HG03280 (cell line): Measurements from ENCODE around the gene HTT.
"Not testable (repeated sequence)": the region's sequence is repeated elsewhere in the genome, so short reads cannot be mapped to it uniquely, and the experiment has no call there.

Experiments used
- ATAC-seq: cut with Tn5 transposase; IDR thresholded peaks from one replicate; pipeline ENCODE4 v1.9.1; 2021; ENCODE audit warnings: mild to moderate bottlenecking, moderate library complexity; ENCODE audit not compliant: unreplicated experiment

The HTT gene

GRCh38 chr4:3044870-3045819 is 29.3 kb upstream of the HTT start:
- ATAC-seq: no peak

- no peak for ATAC-seq
Observed at GRCh38 chr4:3046162-3046561, 28.3 kb upstream of the HTT start.

GRCh38 chr4:3046623-3047022 is 27.9 kb upstream of the HTT start:
- ATAC-seq: no peak

GRCh38 chr4:3047464-3048286 is 26.8 kb upstream of the HTT start:
- peak; percentile 93 for ATAC-seq

GRCh38 chr4:3051141-3051897 is 23.2 kb upstream of the HTT start:
- not testable (repeated sequence) for ATAC-seq

GRCh38 chr4:3054169-3054759 is 20.2 kb upstream of the HTT start:
- ATAC-seq: no peak

- ATAC-seq: no peak
Observed at GRCh38 chr4:3059943-3060342, 14.5 kb upstream of the HTT start.

- ATAC-seq: no peak
Observed at GRCh38 chr4:3060946-3061345, 13.5 kb upstream of the HTT start.

- ATAC-seq: no peak
Observed at GRCh38 chr4:3062471-3062870, 12.0 kb upstream of the HTT start.

- no peak for ATAC-seq
Observed at GRCh38 chr4:3065551-3065950, 8.9 kb upstream of the HTT start.

- no peak for ATAC-seq
Observed at GRCh38 chr4:3066836-3067400, 7.6 kb upstream of the HTT start.

- ATAC-seq: no peak
Observed at GRCh38 chr4:3067473-3068001, 6.9 kb upstream of the HTT start.

- ATAC-seq: no peak
Observed at GRCh38 chr4:3069661-3070199, 4.8 kb upstream of the HTT start.

GRCh38 chr4:3070709-3071500 is 3.6 kb upstream of the HTT start:
- no peak for ATAC-seq

- ATAC-seq: no peak
Observed at GRCh38 chr4:3071811-3072210, 2.7 kb upstream of the HTT start.

GRCh38 chr4:3073158-3074077 is 1.1 kb upstream of the HTT start:
- ATAC-seq: peak; percentile 28

GRCh38 chr4:3074846-3075651 is 568 bp downstream of the HTT start:
- peak; percentile 12 for ATAC-seq
